HEK293 (cell line): ENCODE data around the gene NDUFS2.

Source experiments
- CTCF ChIA-PET: fragments of 350-600 bp; formaldehyde crosslinking; extraction: SDS; loops from one replicate; lab custom pipeline; 2021; ENCODE audit warnings: antibody characterized with exemption; lab: Yijun Ruan, JAX
- POLR2A ChIA-PET: fragments of 300-600 bp; formaldehyde crosslinking; extraction: SDS; loops from one replicate; lab custom pipeline; 2020; ENCODE audit warnings: antibody characterized with exemption, inconsistent platforms; lab: Yijun Ruan, JAX
- H3K27ac ChIP-seq: fragments of 200-500 bp; sonication (Bioruptor generic); 2 replicates; pipeline ENCODE4 v1.5.1; 2014; ENCODE audit warnings: low read depth, low read length, control low read depth, inconsistent platforms; ENCODE audit errors: extremely low read depth
- H3K36me3 ChIP-seq, 2 experiments: fragments of 200-500 bp in 1 of 2; sonication (Bioruptor generic) in 1 of 2; 1 replicate in 1 of 2; 2 replicates in 1 of 2; pipeline ENCODE4 v1.5.1; 2014 to 2017; ENCODE audit warnings: inconsistent platforms in 2 of 2, low read length in 2 of 2; ENCODE audit not compliant: control insufficient read depth in 2 of 2, insufficient read depth in 1 of 2
- H3K4me1 ChIP-seq: fragments of 200-500 bp; sonication (Bioruptor generic); 2 replicates; pipeline ENCODE4 v1.5.1; 2014; ENCODE audit warnings: mild to moderate bottlenecking, low read length, inconsistent platforms; ENCODE audit not compliant: control insufficient read depth, insufficient read depth
- H3K4me3 ChIP-seq: 2 replicates; pipeline ENCODE4 v1.5.1; 2011; ENCODE audit warnings: low read depth, mild to moderate bottlenecking, control low read depth, low read length, moderate library complexity
- H3K9me3 ChIP-seq: fragments of 200-500 bp; sonication (Bioruptor generic); 2 replicates; pipeline ENCODE4 v1.5.1; 2014; ENCODE audit warnings: low read depth, low read length, inconsistent platforms; ENCODE audit not compliant: control insufficient read depth, insufficient read depth
- CTCF ChIP-seq: fragments of 450-650 bp; formaldehyde crosslinking; IDR thresholded peaks from 2 replicates; pipeline ENCODE4 v1.5.1; 2016; ENCODE audit warnings: missing biosample characterization, missing genetic modification characterization
- HIC1 ChIP-seq: fragments of 450-650 bp; formaldehyde crosslinking; IDR thresholded peaks from 2 replicates; pipeline ENCODE4 v1.5.1; 2016; ENCODE audit warnings: missing biosample characterization, missing genetic modification characterization
- KLF7 ChIP-seq: fragments of 450-650 bp; formaldehyde crosslinking; IDR thresholded peaks from 2 replicates; pipeline ENCODE4 v1.5.1; 2016; ENCODE audit warnings: missing biosample characterization, missing genetic modification characterization, borderline replicate concordance
- PBX3 ChIP-seq: sonication (generic); formaldehyde crosslinking; IDR thresholded peaks from 2 replicates; pipeline ENCODE4 v1.8.1; 2022; ENCODE audit warnings: mild to moderate bottlenecking, moderate library complexity, missing genetic modification reagents
- REPIN1 ChIP-seq: fragments of 450-650 bp; formaldehyde crosslinking; IDR thresholded peaks from 2 replicates; pipeline ENCODE4 v1.5.1; 2017; ENCODE audit warnings: missing biosample characterization, missing genetic modification characterization, low read depth
- WT1 ChIP-seq: fragments of 450-650 bp; formaldehyde crosslinking; IDR thresholded peaks from 2 replicates; pipeline ENCODE4 v1.5.1; 2016; ENCODE audit warnings: missing biosample characterization, missing genetic modification characterization
- ZBTB11 ChIP-seq: fragments of 450-650 bp; formaldehyde crosslinking; conservative IDR thresholded peaks from 2 replicates; pipeline ENCODE4 v1.5.1; 2016; ENCODE audit warnings: low read depth, missing biosample characterization, missing genetic modification characterization
- ZFHX2 ChIP-seq: fragments of 450-650 bp; formaldehyde crosslinking; conservative IDR thresholded peaks from 2 replicates; pipeline ENCODE4 v1.5.1; 2016; ENCODE audit warnings: missing biosample characterization, missing genetic modification characterization
- ZNF157 ChIP-seq: fragments of 450-650 bp; formaldehyde crosslinking; IDR thresholded peaks from 2 replicates; pipeline ENCODE4 v1.5.1; 2016; ENCODE audit warnings: missing biosample characterization, missing genetic modification characterization
- ZNF184 ChIP-seq: fragments of 450-650 bp; IDR thresholded peaks from 2 replicates; pipeline ENCODE4 v1.5.1; 2018; ENCODE audit warnings: missing biosample characterization, mild to moderate bottlenecking, missing genetic modification characterization
- ZNF19 ChIP-seq: fragments of 450-650 bp; formaldehyde crosslinking; IDR thresholded peaks from 2 replicates; pipeline ENCODE4; 2016; ENCODE audit warnings: missing biosample characterization, missing genetic modification characterization, low read depth
- ZNF311 ChIP-seq: fragments of 450-650 bp; formaldehyde crosslinking; IDR thresholded peaks from 2 replicates; pipeline ENCODE4 v1.5.1; 2017; ENCODE audit warnings: missing biosample characterization, missing genetic modification characterization, borderline replicate concordance
- ZNF398 ChIP-seq: fragments of 450-650 bp; formaldehyde crosslinking; IDR thresholded peaks from 2 replicates; pipeline ENCODE4 v1.5.1; 2017; ENCODE audit warnings: missing biosample characterization, missing genetic modification characterization
- ZNF513 ChIP-seq: fragments of 450-650 bp; IDR thresholded peaks from 2 replicates; pipeline ENCODE4 v1.5.1; 2018; ENCODE audit warnings: missing biosample characterization, missing genetic modification characterization
- ZNF549 ChIP-seq: fragments of 450-650 bp; IDR thresholded peaks from 2 replicates; pipeline ENCODE4 v1.5.1; 2018; ENCODE audit warnings: missing biosample characterization, missing genetic modification characterization, mild to moderate bottlenecking, inconsistent platforms, moderate library complexity
- ZNF561 ChIP-seq: fragments of 450-650 bp; IDR thresholded peaks from 2 replicates; pipeline ENCODE4 v1.5.1; 2018; ENCODE audit warnings: missing biosample characterization, missing genetic modification characterization, borderline replicate concordance
- ZNF654 ChIP-seq: fragments of 450-650 bp; formaldehyde crosslinking; IDR thresholded peaks from 2 replicates; pipeline ENCODE4 v1.5.1; 2016; ENCODE audit warnings: low read depth, missing biosample characterization, missing genetic modification characterization
- ZNF670 ChIP-seq: fragments of 450-650 bp; formaldehyde crosslinking; IDR thresholded peaks from 2 replicates; pipeline ENCODE4 v1.5.1; 2016; ENCODE audit warnings: missing biosample characterization, missing genetic modification characterization, low read depth
- ZNF701 ChIP-seq: fragments of 450-650 bp; formaldehyde crosslinking; IDR thresholded peaks from 2 replicates; pipeline ENCODE4 v1.5.1; 2016; ENCODE audit warnings: missing biosample characterization, missing genetic modification characterization
- ZSCAN18 ChIP-seq: fragments of 450-650 bp; formaldehyde crosslinking; IDR thresholded peaks from 2 replicates; pipeline ENCODE4 v1.5.1; 2016; ENCODE audit warnings: missing biosample characterization, missing genetic modification characterization

The NDUFS2 gene

GRCh38 chr1:161179698-161180097, 22.5 kb upstream of the NDUFS2 start (continued):
- TF ChIP-seq WT1 (no peak), ZBTB11 (tag by site-specific recombination) (no peak), ZNF19 (tag by site-specific recombination) (no peak), ZNF670 (tag by site-specific recombination) (no peak), ZNF701 (tag by site-specific recombination) (no peak), ZNF561 (no peak), KLF7 (no peak)

- peaks cover 0 to 5% of the 10 kb centered on the region in 2 experiments; a peak in 1 of 3 replicates for H3K36me3 ChIP-seq
- no peak for TF ChIP-seq ZNF311
- TF ChIP-seq CTCF (tag by site-specific recombination): 0 out of 2 replicates have a peak, but pooled peaks have one; percentile 45
- peak; percentile 25 for TF ChIP-seq ZNF654 (tag by site-specific recombination)
- H3K4me3 ChIP-seq: no peak overlapping the region
- ChIA-PET POLR2A (no interaction called here), CTCF (interaction anchor here (0.9 to 4.4 kb wide), 4 partner anchors 9 to 201 kb away, joined by 3 to 39 read pairs (median 5); no protein-coding TSS in a partner anchor)
- H3K4me1 ChIP-seq: no peaks in the 10 kb centered on the region
- no peak overlapping the region for H3K27ac ChIP-seq
- no peaks in the 10 kb centered on the region for H3K9me3 ChIP-seq
These were observed 21.5 kb upstream of the NDUFS2 start for GRCh38 chr1:161180639-161181038.

GRCh38 chr1:161182214-161182613, 20.0 kb upstream of the NDUFS2 start:
- Histone ChIP-seq H3K4me3 (no peak overlapping the region), H3K36me3 (no peaks in the 10 kb centered on the region), H3K9me3 (no peaks in the 10 kb centered on the region), H3K4me1 (no peaks in the 10 kb centered on the region), H3K27ac (no peak overlapping the region)
- ChIA-PET CTCF (interaction anchor here (0.7 to 4.4 kb wide), 7 partner anchors 11 to 940 kb away, joined by 3 to 39 read pairs (median 5); partner anchors contain the start of genes ADAMTS4 and TOMM40L), POLR2A (interaction anchor here (0.7 kb wide), 1 partner anchor 20 kb away, joined by 5 read pairs; the partner anchor contains the start of gene NDUFS2)
- no peak for TF ChIP-seq ZNF184 (tag by site-specific recombination)
- no peak for TF ChIP-seq HIC1 (tag by site-specific recombination)
- TF ChIP-seq ZFHX2: no peak
- TF ChIP-seq ZSCAN18 (tag by site-specific recombination): no peak
- no peak for TF ChIP-seq ZNF549 (tag by site-specific recombination)
- no peak for TF ChIP-seq ZNF513
- TF ChIP-seq ZNF157 (tag by site-specific recombination): no peak
- TF ChIP-seq ZNF398 (tag by site-specific recombination): no peak
- no peak for TF ChIP-seq REPIN1 (tag by site-specific recombination)
- no peak for TF ChIP-seq PBX3
